HEK293 (cell line): ENCODE data around the gene RPS5.

Source experiments
- BCL11B ChIP-seq: fragments of 450-650 bp; formaldehyde crosslinking; IDR thresholded peaks from 2 replicates; pipeline ENCODE4 v1.5.1; 2016; ENCODE audit warnings: low read depth, missing biosample characterization, missing genetic modification characterization
- IKZF3 ChIP-seq: fragments of 450-650 bp; IDR thresholded peaks from 2 replicates; pipeline ENCODE4 v1.5.0; 2018; ENCODE audit warnings: missing biosample characterization, mild to moderate bottlenecking, missing genetic modification characterization, moderate library complexity
- KLF9 ChIP-seq: fragments of 450-650 bp; formaldehyde crosslinking; IDR thresholded peaks from 2 replicates; pipeline ENCODE4 v1.5.1; 2016; ENCODE audit warnings: missing biosample characterization, missing genetic modification characterization, low read depth
- SALL2 ChIP-seq: fragments of 450-650 bp; formaldehyde crosslinking; IDR thresholded peaks from 2 replicates; pipeline ENCODE4 v1.5.0; 2017; ENCODE audit warnings: missing biosample characterization, mild to moderate bottlenecking, missing genetic modification characterization, borderline replicate concordance
- ZBTB21 ChIP-seq: fragments of 450-650 bp; formaldehyde crosslinking; IDR thresholded peaks from 2 replicates; pipeline ENCODE4 v1.5.1; 2017; ENCODE audit warnings: missing biosample characterization, missing genetic modification characterization
- ZNF112 ChIP-seq: fragments of 450-650 bp; formaldehyde crosslinking; IDR thresholded peaks from 2 replicates; pipeline ENCODE4 v1.5.0; 2017; ENCODE audit warnings: missing biosample characterization, missing genetic modification characterization
- ZNF155 ChIP-seq: fragments of 450-650 bp; formaldehyde crosslinking; IDR thresholded peaks from 2 replicates; pipeline ENCODE4 v1.5.1; 2016; ENCODE audit warnings: missing biosample characterization, missing genetic modification characterization
- ZNF248 ChIP-seq: fragments of 450-650 bp; formaldehyde crosslinking; IDR thresholded peaks from 2 replicates; pipeline ENCODE4 v1.5.1; 2017; ENCODE audit warnings: missing biosample characterization, missing genetic modification characterization
- ZNF274 ChIP-seq, 2 experiments: fragments of 200-500 bp in 1 of 2; fragments of 450-650 bp in 1 of 2; sonication (Bioruptor generic) in 1 of 2; formaldehyde crosslinking in 1 of 2; IDR thresholded peaks; 2 replicates each; pipeline versions ENCODE4 v1.5.1 to v1.6.1; 2014 to 2016; ENCODE audit warnings: borderline replicate concordance in 1 of 2, inconsistent platforms in 1 of 2, low read length in 1 of 2, missing biosample characterization in 1 of 2, missing genetic modification characterization in 1 of 2
- ZNF341 ChIP-seq: fragments of 450-650 bp; formaldehyde crosslinking; IDR thresholded peaks from 2 replicates; pipeline ENCODE4; 2016; ENCODE audit warnings: low read depth, missing biosample characterization, missing genetic modification characterization
- ZNF501 ChIP-seq: fragments of 450-650 bp; formaldehyde crosslinking; IDR thresholded peaks from 2 replicates; pipeline ENCODE4 v1.5.1; 2016; ENCODE audit warnings: missing biosample characterization, missing genetic modification characterization
- ZNF830 ChIP-seq: fragments of 450-650 bp; IDR thresholded peaks from 2 replicates; pipeline ENCODE4 v1.5.0; 2018; ENCODE audit warnings: missing biosample characterization, missing genetic modification characterization, low read depth, mild to moderate bottlenecking, moderate library complexity
- ZNF843 ChIP-seq: fragments of 450-650 bp; formaldehyde crosslinking; IDR thresholded peaks from 2 replicates; pipeline ENCODE4 v1.5.1; 2016; ENCODE audit warnings: missing biosample characterization, missing genetic modification characterization
- ZSCAN30 ChIP-seq: fragments of 450-650 bp; IDR thresholded peaks from 2 replicates; pipeline ENCODE4 v1.5.1; 2018; ENCODE audit warnings: missing biosample characterization, mild to moderate bottlenecking, missing genetic modification characterization, moderate library complexity
- ZXDB ChIP-seq: fragments of 450-650 bp; formaldehyde crosslinking; IDR thresholded peaks from 2 replicates; pipeline ENCODE4 v1.5.1; 2016; ENCODE audit warnings: missing biosample characterization, missing genetic modification characterization
- TF ChIP-seq, protein P1 (sequence below): fragments of 450-650 bp; formaldehyde crosslinking; IDR thresholded peaks from 2 replicates; pipeline ENCODE4 v1.5.1; 2017; ENCODE audit warnings: missing biosample characterization, missing genetic modification characterization
- TF ChIP-seq, protein P2 (sequence below): fragments of 450-650 bp; formaldehyde crosslinking; IDR thresholded peaks from 2 replicates; pipeline ENCODE4 v1.5.1; 2017; ENCODE audit warnings: missing biosample characterization, missing genetic modification characterization
- TF ChIP-seq, protein P3 (sequence below): fragments of 450-650 bp; formaldehyde crosslinking; IDR thresholded peaks from 2 replicates; pipeline ENCODE4 v1.5.1; 2016; ENCODE audit warnings: missing biosample characterization, missing genetic modification characterization
- TF ChIP-seq, protein P4 (sequence below): fragments of 450-650 bp; formaldehyde crosslinking; IDR thresholded peaks from 2 replicates; pipeline ENCODE4 v1.5.1; 2016; ENCODE audit warnings: missing biosample characterization, missing genetic modification characterization
- TF ChIP-seq, protein P5 (sequence below): fragments of 450-650 bp; formaldehyde crosslinking; IDR thresholded peaks from 2 replicates; pipeline ENCODE4 v1.5.1; 2016; ENCODE audit warnings: missing biosample characterization, missing genetic modification characterization, borderline replicate concordance
- TF ChIP-seq, protein P6 (sequence below): fragments of 450-650 bp; formaldehyde crosslinking; IDR thresholded peaks from 2 replicates; pipeline ENCODE4 v1.5.1; 2016; ENCODE audit warnings: missing biosample characterization, missing genetic modification characterization

The RPS5 gene

DNA sequence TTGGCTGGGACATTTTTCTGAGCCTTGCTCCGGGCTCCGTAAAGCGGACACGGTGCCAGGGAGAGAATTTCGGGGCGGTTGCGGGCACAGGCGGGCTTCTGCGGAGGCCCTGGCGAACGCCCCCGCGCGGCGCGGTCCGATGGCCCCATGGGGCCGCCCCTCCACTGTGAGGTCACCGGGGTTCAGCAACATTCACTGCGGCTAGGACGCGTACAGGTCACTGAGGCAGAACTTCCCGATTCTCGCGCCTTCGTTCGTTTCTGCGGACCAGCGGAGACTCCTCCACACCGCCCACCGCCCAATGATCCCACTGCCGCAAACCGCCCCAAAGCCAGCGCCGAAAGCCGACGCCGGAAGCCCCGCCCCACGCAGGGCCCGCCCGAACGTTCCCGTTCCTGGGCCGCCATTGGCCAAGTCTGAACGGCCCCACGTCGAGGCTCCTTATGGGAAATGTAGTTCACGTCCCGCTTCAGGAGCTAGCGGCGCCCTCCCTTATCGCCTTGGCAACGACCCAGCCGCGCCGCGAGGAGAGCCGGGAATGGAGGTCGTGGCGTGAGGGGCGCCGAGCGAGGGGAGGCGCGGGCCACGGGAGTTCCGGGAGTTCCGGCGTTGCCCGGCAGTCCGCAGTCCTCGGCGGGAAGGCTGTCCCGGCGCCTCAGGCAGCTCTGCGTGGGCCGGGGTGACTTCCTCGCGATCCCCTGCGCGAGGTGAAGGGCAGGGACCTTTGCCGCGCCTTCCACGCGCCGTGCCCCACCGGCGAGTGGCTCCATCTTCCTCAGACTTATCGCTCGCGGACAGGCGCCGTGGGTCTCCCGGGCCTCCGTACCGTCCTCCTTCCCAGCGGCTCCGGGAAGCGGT, 21.3 kb downstream of the RPS5 start, which contains the start of gene ZNF584 (continued):
- TF ChIP-seq, protein P1, sequence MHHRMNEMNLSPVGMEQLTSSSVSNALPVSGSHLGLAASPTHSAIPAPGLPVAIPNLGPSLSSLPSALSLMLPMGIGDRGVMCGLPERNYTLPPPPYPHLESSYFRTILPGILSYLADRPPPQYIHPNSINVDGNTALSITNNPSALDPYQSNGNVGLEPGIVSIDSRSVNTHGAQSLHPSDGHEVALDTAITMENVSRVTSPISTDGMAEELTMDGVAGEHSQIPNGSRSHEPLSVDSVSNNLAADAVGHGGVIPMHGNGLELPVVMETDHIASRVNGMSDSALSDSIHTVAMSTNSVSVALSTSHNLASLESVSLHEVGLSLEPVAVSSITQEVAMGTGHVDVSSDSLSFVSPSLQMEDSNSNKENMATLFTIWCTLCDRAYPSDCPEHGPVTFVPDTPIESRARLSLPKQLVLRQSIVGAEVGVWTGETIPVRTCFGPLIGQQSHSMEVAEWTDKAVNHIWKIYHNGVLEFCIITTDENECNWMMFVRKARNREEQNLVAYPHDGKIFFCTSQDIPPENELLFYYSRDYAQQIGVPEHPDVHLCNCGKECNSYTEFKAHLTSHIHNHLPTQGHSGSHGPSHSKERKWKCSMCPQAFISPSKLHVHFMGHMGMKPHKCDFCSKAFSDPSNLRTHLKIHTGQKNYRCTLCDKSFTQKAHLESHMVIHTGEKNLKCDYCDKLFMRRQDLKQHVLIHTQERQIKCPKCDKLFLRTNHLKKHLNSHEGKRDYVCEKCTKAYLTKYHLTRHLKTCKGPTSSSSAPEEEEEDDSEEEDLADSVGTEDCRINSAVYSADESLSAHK (tag by site-specific recombination), result no peak; the same call in 1 of the 2 replicates
- TF ChIP-seq ZNF341 (tag by site-specific recombination) (0 out of 2 replicates have a peak, but pooled peaks have one; percentile 18), ZNF501 (no peak), IKZF3 (tag by site-specific recombination) (peak; percentile 37; the same call in 1 of the 2 replicates), SALL2 (no peak), ZXDB (0 out of 2 replicates have a peak, but pooled peaks have one; percentile 64), KLF9 (tag by site-specific recombination) (peak; percentile 80), BCL11B (tag by site-specific recombination) (peak; percentile 57; the same call in 1 of the 2 replicates), ZNF155 (tag by site-specific recombination) (no peak), ZNF830 (no peak), ZNF843 (tag by site-specific recombination) (peak; percentile 28; the same call in 1 of the 2 replicates), ZSCAN30 (peak; percentile 65), ZNF274 (IDR thresholded peaks at IDR 0.05; ENCODE audit: low read length) (no peak), ZNF274 (tag by site-specific recombination; IDR thresholded peaks at IDR 0.05; ENCODE audit: borderline replicate concordance) (no peak), ZNF248 (tag by site-specific recombination) (0 out of 2 replicates have a peak, but pooled peaks have one; percentile 39), ZBTB21 (tag by site-specific recombination) (no peak), ZNF112 (no peak)
- TF ChIP-seq, protein P2, sequence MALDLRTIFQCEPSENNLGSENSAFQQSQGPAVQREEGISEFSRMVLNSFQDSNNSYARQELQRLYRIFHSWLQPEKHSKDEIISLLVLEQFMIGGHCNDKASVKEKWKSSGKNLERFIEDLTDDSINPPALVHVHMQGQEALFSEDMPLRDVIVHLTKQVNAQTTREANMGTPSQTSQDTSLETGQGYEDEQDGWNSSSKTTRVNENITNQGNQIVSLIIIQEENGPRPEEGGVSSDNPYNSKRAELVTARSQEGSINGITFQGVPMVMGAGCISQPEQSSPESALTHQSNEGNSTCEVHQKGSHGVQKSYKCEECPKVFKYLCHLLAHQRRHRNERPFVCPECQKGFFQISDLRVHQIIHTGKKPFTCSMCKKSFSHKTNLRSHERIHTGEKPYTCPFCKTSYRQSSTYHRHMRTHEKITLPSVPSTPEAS (tag by site-specific recombination), result no peak
- TF ChIP-seq, protein P3, sequence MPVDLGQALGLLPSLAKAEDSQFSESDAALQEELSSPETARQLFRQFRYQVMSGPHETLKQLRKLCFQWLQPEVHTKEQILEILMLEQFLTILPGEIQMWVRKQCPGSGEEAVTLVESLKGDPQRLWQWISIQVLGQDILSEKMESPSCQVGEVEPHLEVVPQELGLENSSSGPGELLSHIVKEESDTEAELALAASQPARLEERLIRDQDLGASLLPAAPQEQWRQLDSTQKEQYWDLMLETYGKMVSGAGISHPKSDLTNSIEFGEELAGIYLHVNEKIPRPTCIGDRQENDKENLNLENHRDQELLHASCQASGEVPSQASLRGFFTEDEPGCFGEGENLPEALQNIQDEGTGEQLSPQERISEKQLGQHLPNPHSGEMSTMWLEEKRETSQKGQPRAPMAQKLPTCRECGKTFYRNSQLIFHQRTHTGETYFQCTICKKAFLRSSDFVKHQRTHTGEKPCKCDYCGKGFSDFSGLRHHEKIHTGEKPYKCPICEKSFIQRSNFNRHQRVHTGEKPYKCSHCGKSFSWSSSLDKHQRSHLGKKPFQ, result no peak
- TF ChIP-seq, protein P4, sequence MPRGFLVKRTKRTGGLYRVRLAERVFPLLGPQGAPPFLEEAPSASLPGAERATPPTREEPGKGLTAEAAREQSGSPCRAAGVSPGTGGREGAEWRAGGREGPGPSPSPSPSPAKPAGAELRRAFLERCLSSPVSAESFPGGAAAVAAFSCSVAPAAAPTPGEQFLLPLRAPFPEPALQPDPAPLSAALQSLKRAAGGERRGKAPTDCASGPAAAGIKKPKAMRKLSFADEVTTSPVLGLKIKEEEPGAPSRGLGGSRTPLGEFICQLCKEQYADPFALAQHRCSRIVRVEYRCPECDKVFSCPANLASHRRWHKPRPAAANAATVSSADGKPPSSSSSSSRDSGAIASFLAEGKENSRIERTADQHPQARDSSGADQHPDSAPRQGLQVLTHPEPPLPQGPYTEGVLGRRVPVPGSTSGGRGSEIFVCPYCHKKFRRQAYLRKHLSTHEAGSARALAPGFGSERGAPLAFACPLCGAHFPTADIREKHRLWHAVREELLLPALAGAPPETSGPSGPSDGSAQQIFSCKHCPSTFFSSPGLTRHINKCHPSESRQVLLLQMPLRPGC, result peak; percentile 44; the same call in 1 of the 2 replicates
- TF ChIP-seq, protein P5, sequence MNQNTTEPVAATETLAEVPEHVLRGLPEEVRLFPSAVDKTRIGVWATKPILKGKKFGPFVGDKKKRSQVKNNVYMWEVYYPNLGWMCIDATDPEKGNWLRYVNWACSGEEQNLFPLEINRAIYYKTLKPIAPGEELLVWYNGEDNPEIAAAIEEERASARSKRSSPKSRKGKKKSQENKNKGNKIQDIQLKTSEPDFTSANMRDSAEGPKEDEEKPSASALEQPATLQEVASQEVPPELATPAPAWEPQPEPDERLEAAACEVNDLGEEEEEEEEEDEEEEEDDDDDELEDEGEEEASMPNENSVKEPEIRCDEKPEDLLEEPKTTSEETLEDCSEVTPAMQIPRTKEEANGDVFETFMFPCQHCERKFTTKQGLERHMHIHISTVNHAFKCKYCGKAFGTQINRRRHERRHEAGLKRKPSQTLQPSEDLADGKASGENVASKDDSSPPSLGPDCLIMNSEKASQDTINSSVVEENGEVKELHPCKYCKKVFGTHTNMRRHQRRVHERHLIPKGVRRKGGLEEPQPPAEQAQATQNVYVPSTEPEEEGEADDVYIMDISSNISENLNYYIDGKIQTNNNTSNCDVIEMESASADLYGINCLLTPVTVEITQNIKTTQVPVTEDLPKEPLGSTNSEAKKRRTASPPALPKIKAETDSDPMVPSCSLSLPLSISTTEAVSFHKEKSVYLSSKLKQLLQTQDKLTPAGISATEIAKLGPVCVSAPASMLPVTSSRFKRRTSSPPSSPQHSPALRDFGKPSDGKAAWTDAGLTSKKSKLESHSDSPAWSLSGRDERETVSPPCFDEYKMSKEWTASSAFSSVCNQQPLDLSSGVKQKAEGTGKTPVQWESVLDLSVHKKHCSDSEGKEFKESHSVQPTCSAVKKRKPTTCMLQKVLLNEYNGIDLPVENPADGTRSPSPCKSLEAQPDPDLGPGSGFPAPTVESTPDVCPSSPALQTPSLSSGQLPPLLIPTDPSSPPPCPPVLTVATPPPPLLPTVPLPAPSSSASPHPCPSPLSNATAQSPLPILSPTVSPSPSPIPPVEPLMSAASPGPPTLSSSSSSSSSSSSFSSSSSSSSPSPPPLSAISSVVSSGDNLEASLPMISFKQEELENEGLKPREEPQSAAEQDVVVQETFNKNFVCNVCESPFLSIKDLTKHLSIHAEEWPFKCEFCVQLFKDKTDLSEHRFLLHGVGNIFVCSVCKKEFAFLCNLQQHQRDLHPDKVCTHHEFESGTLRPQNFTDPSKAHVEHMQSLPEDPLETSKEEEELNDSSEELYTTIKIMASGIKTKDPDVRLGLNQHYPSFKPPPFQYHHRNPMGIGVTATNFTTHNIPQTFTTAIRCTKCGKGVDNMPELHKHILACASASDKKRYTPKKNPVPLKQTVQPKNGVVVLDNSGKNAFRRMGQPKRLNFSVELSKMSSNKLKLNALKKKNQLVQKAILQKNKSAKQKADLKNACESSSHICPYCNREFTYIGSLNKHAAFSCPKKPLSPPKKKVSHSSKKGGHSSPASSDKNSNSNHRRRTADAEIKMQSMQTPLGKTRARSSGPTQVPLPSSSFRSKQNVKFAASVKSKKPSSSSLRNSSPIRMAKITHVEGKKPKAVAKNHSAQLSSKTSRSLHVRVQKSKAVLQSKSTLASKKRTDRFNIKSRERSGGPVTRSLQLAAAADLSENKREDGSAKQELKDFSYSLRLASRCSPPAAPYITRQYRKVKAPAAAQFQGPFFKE, result 0 out of 2 replicates have a peak, but pooled peaks have one; percentile 32
- TF ChIP-seq, protein P6, sequence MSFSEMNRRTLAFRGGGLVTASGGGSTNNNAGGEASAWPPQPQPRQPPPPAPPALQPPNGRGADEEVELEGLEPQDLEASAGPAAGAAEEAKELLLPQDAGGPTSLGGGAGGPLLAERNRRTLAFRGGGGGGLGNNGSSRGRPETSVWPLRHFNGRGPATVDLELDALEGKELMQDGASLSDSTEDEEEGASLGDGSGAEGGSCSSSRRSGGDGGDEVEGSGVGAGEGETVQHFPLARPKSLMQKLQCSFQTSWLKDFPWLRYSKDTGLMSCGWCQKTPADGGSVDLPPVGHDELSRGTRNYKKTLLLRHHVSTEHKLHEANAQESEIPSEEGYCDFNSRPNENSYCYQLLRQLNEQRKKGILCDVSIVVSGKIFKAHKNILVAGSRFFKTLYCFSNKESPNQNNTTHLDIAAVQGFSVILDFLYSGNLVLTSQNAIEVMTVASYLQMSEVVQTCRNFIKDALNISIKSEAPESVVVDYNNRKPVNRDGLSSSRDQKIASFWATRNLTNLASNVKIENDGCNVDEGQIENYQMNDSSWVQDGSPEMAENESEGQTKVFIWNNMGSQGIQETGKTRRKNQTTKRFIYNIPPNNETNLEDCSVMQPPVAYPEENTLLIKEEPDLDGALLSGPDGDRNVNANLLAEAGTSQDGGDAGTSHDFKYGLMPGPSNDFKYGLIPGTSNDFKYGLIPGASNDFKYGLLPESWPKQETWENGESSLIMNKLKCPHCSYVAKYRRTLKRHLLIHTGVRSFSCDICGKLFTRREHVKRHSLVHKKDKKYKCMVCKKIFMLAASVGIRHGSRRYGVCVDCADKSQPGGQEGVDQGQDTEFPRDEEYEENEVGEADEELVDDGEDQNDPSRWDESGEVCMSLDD (tag by site-specific recombination), result peak; percentile 31; the same call in 1 of the 2 replicates
